PC-3 (cell line): ENCODE results near the gene DPF3. TPM values are rescaled to one million over a fixed set of nuclear protein-coding genes. Genes with fewer than 3 reads are reported as not detected.

ENCODE experiments used
- ATAC-seq: fragments of 200-7000 bp; cut with Tn5 transposase; 2 replicates; pipeline ENCODE4 v1.9.1; 2020; ENCODE audit warnings: mild to moderate bottlenecking, moderate library complexity
- BruUV-seq: library from RNA; stranded (reverse); fragments of 400-500 nt; replicated peaks from 2 replicates; lab custom pipeline; 2021; lab: Mats Ljungman, UMichigan
- CTCF ChIA-PET: fragments of 300-600 bp; sonication (Branson Sonifier 250); formaldehyde crosslinking; loops from one replicate; lab custom pipeline; 2022; ENCODE audit warnings: antibody characterized with exemption; lab: Charles Lee
- POLR2A ChIA-PET: fragments of 300-600 bp; sonication (Branson Sonifier 250); formaldehyde crosslinking; loops from one replicate; lab custom pipeline; 2022; ENCODE audit warnings: antibody characterized with exemption; ENCODE audit not compliant: unreplicated experiment; lab: Charles Lee
- DNase-seq: peaks from one replicate; pipeline ENCODE4 v3.0.0-alpha.2; 2015
- H2AFZ ChIP-seq: fragments of 300-600 bp; sonication (generic); 2 replicates; pipeline ENCODE4 v1.6.0; 2016; ENCODE audit warnings: antibody characterized with exemption, low read length
- H3F3A ChIP-seq: fragments of 300-600 bp; sonication (generic); one replicate; pipeline ENCODE4 v1.6.0; 2017; ENCODE audit warnings: antibody characterized with exemption, low read length, control low read depth, mild to moderate bottlenecking; ENCODE audit not compliant: unreplicated experiment
- H3K27ac ChIP-seq: fragments of 300-600 bp; sonication (generic); 2 replicates; pipeline ENCODE4 v1.5.1; 2016; ENCODE audit warnings: mild to moderate bottlenecking, low read length
- H3K27me3 ChIP-seq: fragments of 300-600 bp; sonication (generic); 2 replicates; pipeline ENCODE4 v1.6.1; 2016; ENCODE audit warnings: low read length, mixed read lengths
- H3K36me3 ChIP-seq: fragments of 300-600 bp; sonication (generic); 2 replicates; pipeline ENCODE4 v1.6.1; 2016; ENCODE audit warnings: low read depth, mixed run types, low read length, mixed read lengths
- H3K4me1 ChIP-seq: fragments of 300-600 bp; sonication (generic); 2 replicates; pipeline ENCODE4 v1.5.1; 2016; ENCODE audit warnings: low read length; ENCODE audit not compliant: insufficient read depth
- H3K4me2 ChIP-seq: fragments of 300-600 bp; sonication (generic); 2 replicates; pipeline ENCODE4 v1.6.0; 2016; ENCODE audit warnings: low read length
- H3K4me3 ChIP-seq: fragments of 300-600 bp; sonication (generic); 2 replicates; pipeline ENCODE4 v1.5.1; 2016; ENCODE audit warnings: mild to moderate bottlenecking, low read length, mixed read lengths
- H3K79me2 ChIP-seq: fragments of 300-600 bp; sonication (generic); 2 replicates; pipeline ENCODE4 v1.6.1; 2017; ENCODE audit warnings: low read length, mixed read lengths
- H3K9ac ChIP-seq: fragments of 300-600 bp; sonication (generic); 2 replicates; pipeline ENCODE4 v1.6.0; 2016; ENCODE audit warnings: mild to moderate bottlenecking, low read length
- H3K9me2 ChIP-seq: fragments of 300-600 bp; sonication (generic); replicated peaks from 2 replicates; pipeline ENCODE4 v1.6.1; 2016; ENCODE audit warnings: mixed run types, low read length, mixed read lengths
- H3K9me3 ChIP-seq: fragments of 300-600 bp; sonication (generic); 2 replicates; pipeline ENCODE4 v1.6.1; 2016; ENCODE audit warnings: low read length, mixed read lengths
- H4K20me1 ChIP-seq: fragments of 300-600 bp; sonication (generic); 2 replicates; pipeline ENCODE4 v1.6.1; 2016; ENCODE audit warnings: low read length, mixed read lengths
- CTCF ChIP-seq: fragments of 300-600 bp; sonication (generic); conservative IDR thresholded peaks from 2 replicates; pipeline ENCODE4 v1.5.1; 2017; ENCODE audit warnings: antibody characterized with exemption, low read depth, mild to moderate bottlenecking, low read length
- EZH2 ChIP-seq: fragments of 300-600 bp; sonication (generic); IDR thresholded peaks from one replicate; pipeline ENCODE4 v1.6.1; 2017; ENCODE audit warnings: antibody characterized with exemption, mild to moderate bottlenecking, low read length; ENCODE audit not compliant: unreplicated experiment
- EZH2phosphoT487 ChIP-seq: fragments of 300-600 bp; sonication (generic); IDR thresholded peaks from 2 replicates; pipeline ENCODE4 v1.6.1; 2018; ENCODE audit warnings: mild to moderate bottlenecking, antibody characterized with exemption, low read length, borderline replicate concordance
- intact Hi-C: fragments of 100-400 bp; cut with micrococcal nuclease; formaldehyde crosslinking; loops from 2 replicates; pipeline ENCODE4 v1.9.0; 2023
- total RNA-seq: library from RNA; depleted of rRNA; stranded (reverse); fragments of >200 nt; gene quantifications from 2 replicates; pipeline ENCODE4 v1.2.3, GENCODE V29; 2014

DPF3 gene
- total RNA-seq, 1 experiment from 2014 or later = 16.6 TPM

GRCh38 chr14:72822946-72823611 lies 70.8 kb downstream of the DPF3 start:
- ChIA-PET CTCF (interaction anchor here (0.7 kb wide), 1 partner anchor 77 kb away, joined by 4 read pairs; no protein-coding TSS in a partner anchor), POLR2A (no interaction called here)
- intact Hi-C loops = no loop called here
- no peaks in the 10 kb centered on the region for H3K4me1 ChIP-seq
- H3K4me2 ChIP-seq = no peak overlapping the region
- TF ChIP-seq CTCF (no peak), EZH2phosphoT487 (no peak), EZH2 (no peak)
- no peak overlapping the region for H2AFZ ChIP-seq
- no TSS peak for BruUV-seq
- no peak for DNase-seq
- H3K4me3 ChIP-seq = no peak overlapping the region
- H3K36me3 ChIP-seq = peaks cover 13% of the 10 kb centered on the region
- no peaks in the 10 kb centered on the region for H3K9me3 ChIP-seq
- H3K27ac ChIP-seq = no peak overlapping the region
- no peaks in the 10 kb centered on the region for H3K9me2 ChIP-seq
- H4K20me1 ChIP-seq = no peaks in the 10 kb centered on the region
- H3K9ac ChIP-seq = no peak overlapping the region
- no peaks in the 10 kb centered on the region for H3F3A ChIP-seq
- ATAC-seq = no peak
- no peaks in the 10 kb centered on the region for H3K27me3 ChIP-seq
- 0 out of 2 replicates have a peak, but pooled peaks cover 8% of the 10 kb centered on the region for H3K79me2 ChIP-seq

- Histone ChIP-seq H3K4me3 (no peak overlapping the region), H3K79me2 (0 out of 2 replicates have a peak, but pooled peaks cover 6% of the 10 kb centered on the region), H3K9me3 (no peaks in the 10 kb centered on the region), H3K4me1 (no peaks in the 10 kb centered on the region), H4K20me1 (no peaks in the 10 kb centered on the region), H3K27me3 (no peaks in the 10 kb centered on the region), H3F3A (no peaks in the 10 kb centered on the region), H2AFZ (no peak overlapping the region), H3K4me2 (no peak overlapping the region), H3K36me3 (peaks cover 13% of the 10 kb centered on the region), H3K9ac (no peak overlapping the region), H3K9me2 (no peaks in the 10 kb centered on the region), H3K27ac (no peak overlapping the region)
- TF ChIP-seq EZH2phosphoT487 (no peak), CTCF (peak; percentile 52), EZH2 (no peak)
- ChIA-PET CTCF (interaction anchor here (1.4 kb wide), 1 partner anchor 305 kb away, joined by 12 read pairs; no protein-coding TSS in a partner anchor), POLR2A (no interaction called here)
- intact Hi-C loops = loop anchor here (1.0 kb wide), 1 partner anchor 302 kb away; no protein-coding TSS in a partner anchor
- BruUV-seq = no TSS peak
- no peak; the same call in 1 of the 2 replicates for ATAC-seq
- peak; percentile 21 for DNase-seq
Measured at GRCh38 chr14:72818998-72819397, 74.9 kb downstream of the DPF3 start.

- intact Hi-C loops = no loop called here
- TF ChIP-seq EZH2 (no peak), EZH2phosphoT487 (no peak), CTCF (no peak)
- Histone ChIP-seq H3K27me3 (no peaks in the 10 kb centered on the region), H2AFZ (no peak overlapping the region), H3K9me2 (no peaks in the 10 kb centered on the region), H3K9me3 (no peaks in the 10 kb centered on the region), H3K9ac (no peak overlapping the region), H3K36me3 (peaks cover 13% of the 10 kb centered on the region), H3K27ac (no peak overlapping the region), H3K4me3 (no peak overlapping the region), H3F3A (no peaks in the 10 kb centered on the region), H4K20me1 (no peaks in the 10 kb centered on the region), H3K4me1 (no peaks in the 10 kb centered on the region), H3K4me2 (no peak overlapping the region), H3K79me2 (peaks cover 10% of the 10 kb centered on the region; the same call in 1 of the 2 replicates)
- DNase-seq = no peak
- ChIA-PET POLR2A (no interaction called here), CTCF (no interaction called here)
- no TSS peak for BruUV-seq
- no peak for ATAC-seq
Measured at GRCh38 chr14:72816287-72816686, 77.6 kb downstream of the DPF3 start.
